ENCODE results near the gene PDE6C.

PDE6C gene

DNA sequence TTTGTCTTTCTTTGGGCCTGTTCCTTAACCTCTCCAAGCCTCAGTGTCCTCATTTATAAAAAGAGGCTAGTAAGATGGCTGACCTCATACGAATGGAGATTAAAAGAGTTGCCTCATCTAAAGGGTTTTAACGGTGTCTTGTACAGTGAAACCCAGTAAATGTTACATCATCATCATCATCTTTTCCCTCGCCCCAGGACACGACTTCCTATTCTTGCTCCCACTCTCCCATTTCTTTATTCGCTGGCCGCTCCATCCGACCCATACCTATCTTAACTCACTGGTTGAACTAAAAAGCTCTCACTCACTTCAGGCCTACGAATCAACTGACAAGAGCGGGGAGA is 89.5 kb downstream of the PDE6C start:
- H3K4me3 ChIP-seq (ENCODE audit: low read depth, low read length): peak overlapping the region; percentile 69

DNA sequence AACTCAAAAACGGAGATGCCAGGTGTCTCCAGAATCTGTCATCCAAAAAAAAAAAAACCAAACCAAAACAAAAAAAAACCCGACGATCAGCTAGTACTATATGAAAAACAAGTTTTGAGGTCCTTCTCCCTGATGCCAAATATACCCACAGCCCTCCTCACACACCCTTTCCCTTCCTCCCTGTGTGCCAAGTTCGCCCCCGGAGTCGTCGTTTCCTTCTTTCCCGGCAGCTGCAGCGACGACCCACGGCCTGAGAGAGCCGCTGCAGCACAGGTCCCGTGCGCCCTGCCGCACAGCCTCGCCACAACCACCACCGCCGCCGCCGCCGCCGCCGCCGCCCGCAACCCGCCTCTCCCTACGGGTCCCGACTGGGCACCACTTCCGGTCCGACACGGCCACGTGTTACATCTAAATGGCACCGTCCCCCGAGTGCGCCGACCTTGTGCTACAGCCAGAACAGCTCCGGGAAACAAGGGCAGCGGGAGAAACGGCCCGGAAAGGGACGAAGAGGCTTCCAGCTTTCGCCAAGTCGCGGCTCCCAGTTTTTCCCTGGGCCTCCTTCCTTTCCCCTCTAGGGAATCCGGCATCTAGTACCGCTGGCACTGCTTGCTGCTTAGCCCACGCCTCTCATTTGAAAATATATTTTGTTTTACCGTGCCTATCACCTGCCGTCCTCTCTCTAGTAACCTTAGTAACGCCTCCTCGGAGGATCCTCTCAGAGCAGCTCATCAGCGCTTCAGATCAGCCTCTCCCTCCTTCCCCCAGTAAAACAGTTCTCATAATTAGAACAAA is 90.1 kb downstream of the PDE6C start, which contains the start of gene FRA10AC1:
Gene FRA10AC1, minus strand, starts transcription at position 383 of the 792 bp plus-strand sequence. CDS start 2,486 bp downstream, outside the sequence.
- H3K4me3 ChIP-seq (ENCODE audit: low read depth, low read length): peak within 1 kb of the TSS; percentile 70

DNA sequence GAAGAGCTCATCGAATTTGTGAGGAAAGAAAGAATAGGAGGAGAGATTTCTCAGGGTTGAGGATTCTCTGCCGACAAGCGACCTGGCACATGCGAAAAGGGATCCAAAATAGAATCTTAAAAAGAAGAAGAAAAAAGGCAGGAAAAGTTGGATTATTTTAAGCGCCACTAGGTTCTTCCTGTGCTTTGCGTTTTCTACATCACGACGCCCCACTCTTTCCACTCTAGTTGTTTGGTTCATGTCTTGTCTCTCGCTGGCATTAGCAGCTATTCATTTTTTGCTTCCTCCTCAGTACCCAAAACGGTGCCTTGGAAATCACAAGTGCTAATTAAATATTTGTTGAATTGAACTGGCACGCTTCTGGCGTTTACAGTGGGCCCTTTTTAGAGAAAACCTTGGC is 90.7 kb downstream of the PDE6C start:
- peak overlapping the region; percentile 70 for H3K4me3 ChIP-seq (ENCODE audit: low read depth, low read length)

DNA sequence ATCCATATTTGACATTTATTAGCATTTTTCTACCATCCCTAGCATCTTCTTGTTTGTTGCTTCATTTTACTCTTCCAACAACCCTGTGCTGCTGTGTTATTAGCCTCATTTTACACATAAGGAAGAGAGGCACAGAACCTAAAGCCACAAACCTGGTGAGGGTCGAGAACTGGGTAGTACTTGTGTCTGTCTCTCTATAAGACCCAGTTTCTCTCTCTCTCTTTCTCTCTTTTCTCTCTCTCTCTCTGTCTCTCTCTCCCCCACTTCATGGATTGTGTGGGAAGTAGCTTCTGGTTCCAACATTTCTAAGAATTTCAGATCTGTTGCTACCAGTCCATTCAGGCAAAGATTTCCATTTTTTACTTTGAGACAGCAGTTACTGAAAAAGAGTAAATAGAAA is 91.5 kb downstream of the PDE6C start:
- H3K4me3 ChIP-seq (ENCODE audit: low read depth, low read length): no peak overlapping the region

DNA sequence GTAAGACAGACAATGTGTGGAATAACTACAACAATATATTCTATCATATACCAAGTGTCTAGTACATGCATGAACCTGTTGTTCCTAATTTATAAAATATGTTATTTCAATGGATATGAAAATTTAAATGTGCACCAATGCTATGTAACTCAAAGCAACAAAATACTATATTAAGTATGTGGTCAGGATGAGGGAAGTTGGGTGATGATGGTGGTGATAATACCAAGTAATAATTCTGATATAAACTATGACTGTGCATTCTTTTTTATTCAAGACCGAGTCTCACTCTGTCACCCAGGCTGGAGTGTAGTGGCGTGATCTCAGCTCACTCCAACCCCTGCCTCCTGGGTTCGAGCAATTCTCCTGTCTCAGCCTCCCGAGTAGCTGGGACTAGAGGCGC is 92.1 kb downstream of the PDE6C start:
- H3K4me3 ChIP-seq (ENCODE audit: low read depth, low read length): no peak overlapping the region

DNA sequence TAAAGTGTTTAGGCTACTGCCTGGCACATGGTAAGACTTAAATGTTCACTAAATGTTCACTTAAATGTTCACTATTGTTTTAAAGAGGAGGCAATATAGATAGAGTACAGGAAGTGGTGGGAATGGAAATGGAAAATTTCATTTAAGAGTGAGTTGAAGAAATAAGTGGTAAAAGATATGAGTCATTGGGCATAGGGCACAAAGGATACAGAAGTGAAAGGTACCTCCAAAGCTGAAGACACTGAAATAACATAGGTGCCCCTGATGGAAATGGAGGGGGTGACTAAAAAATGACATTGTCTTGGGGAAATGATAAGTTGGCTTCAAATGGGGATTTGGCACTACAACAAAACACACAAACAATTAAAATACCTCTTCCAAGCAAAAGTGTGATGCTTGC is 95.3 kb downstream of the PDE6C start:
- no peak overlapping the region for H3K4me3 ChIP-seq (ENCODE audit: low read depth, low read length)

DNA sequence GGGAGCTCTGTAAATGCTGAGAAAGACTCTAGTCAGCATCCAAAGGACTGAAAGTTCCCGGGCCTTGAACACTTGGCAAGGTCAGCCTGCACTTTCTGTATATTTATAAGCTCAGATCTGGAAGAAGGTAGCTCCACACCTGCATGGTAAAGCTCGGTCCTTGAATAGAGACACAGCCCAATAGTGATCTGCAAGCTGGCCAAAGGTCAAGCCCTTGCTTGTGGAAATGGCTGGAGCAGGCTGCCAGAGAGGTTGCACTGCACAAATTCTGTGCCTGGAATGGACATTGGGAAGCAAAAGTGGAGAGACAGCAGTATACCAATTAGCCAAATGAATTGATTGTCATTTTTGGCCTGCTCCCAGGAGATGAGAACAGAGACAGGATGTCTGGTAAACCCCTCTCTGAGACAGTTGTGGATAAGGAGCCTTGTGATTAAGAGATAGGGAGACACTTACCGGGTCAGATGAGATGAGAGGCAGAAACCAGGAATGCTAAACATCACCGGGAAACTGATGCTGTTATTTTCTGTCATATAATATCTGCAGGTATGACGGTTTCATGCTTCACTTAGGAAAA is 98.1 kb downstream of the PDE6C start:
- no peak overlapping the region for H3K4me3 ChIP-seq (ENCODE audit: low read depth, low read length)

DNA sequence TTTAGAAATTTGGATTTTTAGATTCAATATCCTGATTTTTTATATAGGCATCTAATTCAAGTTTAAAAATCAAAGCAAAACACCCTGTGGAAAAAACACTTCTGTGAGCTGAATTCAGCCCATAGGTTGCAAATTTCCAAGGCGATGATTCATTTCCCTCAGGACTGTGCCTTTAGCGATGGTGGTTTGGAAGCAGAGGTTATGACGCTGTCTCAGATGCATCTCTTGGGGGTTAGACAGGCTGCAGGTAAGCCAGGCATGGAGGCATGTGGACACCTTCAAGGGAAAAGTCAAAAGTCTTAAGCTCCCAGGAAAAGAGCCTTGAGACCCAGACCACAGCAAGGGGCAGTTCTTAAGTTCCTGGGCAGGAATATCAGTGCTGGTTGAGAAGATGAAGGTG is 99.6 kb downstream of the PDE6C start:
- H3K4me3 ChIP-seq (ENCODE audit: low read depth, low read length): no peak overlapping the region

DNA sequence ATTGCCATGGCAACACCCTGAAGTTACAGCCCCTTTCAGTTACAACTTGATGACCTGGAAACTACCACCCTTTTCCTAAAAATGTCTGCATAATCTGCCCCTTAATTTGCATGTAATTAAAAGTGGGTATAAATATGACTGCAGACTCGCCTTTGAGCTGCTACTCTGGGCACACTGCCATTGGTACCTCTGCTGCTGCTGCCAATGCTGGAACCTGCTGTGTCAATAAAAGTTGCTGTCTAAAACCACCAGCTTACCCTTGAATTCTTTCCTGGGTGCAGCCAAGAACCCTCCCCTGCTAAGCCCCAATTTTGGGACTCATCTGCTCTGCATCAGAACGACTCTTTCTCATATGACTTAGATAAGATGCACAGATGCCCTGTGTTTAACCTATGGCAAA is 100.3 kb downstream of the PDE6C start:
- H3K4me3 ChIP-seq (ENCODE audit: low read depth, low read length): no peak overlapping the region

DNA sequence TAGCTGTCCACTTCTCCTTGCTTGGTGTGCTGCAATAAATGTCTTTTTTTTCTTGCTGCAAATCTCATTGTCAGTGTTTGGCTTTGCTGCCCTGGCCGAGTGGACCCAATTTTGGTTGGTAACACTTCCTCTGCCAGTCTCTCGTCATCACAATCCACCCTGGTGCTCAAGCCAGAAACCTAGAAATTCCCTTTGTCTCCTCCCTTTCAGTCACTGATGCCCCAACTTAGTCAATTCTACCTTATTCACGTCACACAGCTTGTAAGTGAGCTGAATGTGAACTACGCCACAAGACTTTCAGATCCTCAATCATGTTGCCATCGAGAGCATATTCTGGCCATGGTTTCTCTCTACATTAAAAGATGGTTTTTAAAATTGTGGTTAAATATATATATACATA is 103.0 kb downstream of the PDE6C start:
- no peak overlapping the region for H3K4me3 ChIP-seq (ENCODE audit: low read depth, low read length)

Data from iPS-11a (cell line).